Measurements from ENCODE around the gene SETD9. TPM values are rescaled to one million over a fixed set of nuclear protein-coding genes. Genes with fewer than 3 reads are reported as not detected.

Gene SETD9
- total and polyA plus RNA-seq, 2 of the 13 experiments (the other 11 are each of a cell fraction or from before 2014, with no cell fraction given), result 4.8 to 17.8 TPM

DNA sequence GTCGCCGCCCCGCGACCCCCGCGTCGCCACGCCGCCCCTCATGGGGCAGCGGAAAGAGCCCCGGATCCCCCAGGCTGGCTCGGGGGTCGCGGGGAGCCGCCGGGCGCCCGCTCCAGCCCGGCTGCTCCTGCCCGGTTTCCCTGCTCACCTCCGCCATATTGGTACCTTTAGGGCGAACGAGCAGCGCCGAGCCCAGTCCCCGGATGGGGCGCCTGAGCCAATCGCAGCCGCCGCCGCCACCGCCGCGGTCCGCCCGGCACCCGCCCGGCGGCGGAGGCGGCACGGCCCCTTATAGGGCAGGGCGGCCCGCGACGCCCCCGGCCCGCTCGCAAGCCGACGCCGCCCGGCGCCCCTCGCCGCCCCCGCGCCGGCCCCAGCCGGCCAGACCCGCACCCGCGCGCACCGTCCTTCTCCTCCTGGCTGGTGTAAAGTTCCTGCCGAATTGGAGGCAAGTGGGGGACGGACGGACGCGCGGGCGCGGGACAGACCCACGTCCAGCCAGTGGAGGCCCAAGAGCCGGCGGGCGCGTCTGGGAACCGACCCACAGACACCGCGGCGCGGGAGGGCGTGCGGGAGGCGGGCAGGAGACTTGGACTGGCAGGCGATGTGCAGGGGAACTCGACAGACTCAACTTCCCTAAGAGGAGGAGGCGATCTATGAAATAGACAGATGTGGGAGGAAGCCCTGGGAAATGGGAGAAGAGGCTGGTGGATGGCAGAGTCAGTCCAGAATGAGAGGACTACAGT, 42.7 kb downstream of the SETD9 start, which contains the start of gene MIER3 (continued):
- TF ChIP-seq, protein P1, sequence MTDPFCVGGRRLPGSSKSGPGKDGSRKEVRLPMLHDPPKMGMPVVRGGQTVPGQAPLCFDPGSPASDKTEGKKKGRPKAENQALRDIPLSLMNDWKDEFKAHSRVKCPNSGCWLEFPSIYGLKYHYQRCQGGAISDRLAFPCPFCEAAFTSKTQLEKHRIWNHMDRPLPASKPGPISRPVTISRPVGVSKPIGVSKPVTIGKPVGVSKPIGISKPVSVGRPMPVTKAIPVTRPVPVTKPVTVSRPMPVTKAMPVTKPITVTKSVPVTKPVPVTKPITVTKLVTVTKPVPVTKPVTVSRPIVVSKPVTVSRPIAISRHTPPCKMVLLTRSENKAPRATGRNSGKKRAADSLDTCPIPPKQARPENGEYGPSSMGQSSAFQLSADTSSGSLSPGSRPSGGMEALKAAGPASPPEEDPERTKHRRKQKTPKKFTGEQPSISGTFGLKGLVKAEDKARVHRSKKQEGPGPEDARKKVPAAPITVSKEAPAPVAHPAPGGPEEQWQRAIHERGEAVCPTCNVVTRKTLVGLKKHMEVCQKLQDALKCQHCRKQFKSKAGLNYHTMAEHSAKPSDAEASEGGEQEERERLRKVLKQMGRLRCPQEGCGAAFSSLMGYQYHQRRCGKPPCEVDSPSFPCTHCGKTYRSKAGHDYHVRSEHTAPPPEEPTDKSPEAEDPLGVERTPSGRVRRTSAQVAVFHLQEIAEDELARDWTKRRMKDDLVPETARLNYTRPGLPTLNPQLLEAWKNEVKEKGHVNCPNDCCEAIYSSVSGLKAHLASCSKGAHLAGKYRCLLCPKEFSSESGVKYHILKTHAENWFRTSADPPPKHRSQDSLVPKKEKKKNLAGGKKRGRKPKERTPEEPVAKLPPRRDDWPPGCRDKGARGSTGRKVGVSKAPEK (CRISPR knock-in tag; IDR thresholded peaks at IDR 0.05; ENCODE audit: borderline replicate concordance), result no peak
- TF ChIP-seq ZNF740 (CRISPR knock-in tag; IDR thresholded peaks at IDR 0.05) (no peak), SOX13 (IDR thresholded peaks at IDR 0.05) (no peak), SOX13 (CRISPR knock-in tag; conservative IDR thresholded peaks at IDR 0.05 in 1 of 2, IDR thresholded peaks at IDR 0.05 in 1 of 2) (0 out of 4 replicates have a peak, but pooled peaks of 1 of the 2 experiments have one; percentile 12), ZC3H4 (CRISPR knock-in tag; IDR thresholded peaks at IDR 0.05; ENCODE audit: borderline replicate concordance) (no peak), ZNF335 (CRISPR knock-in tag; IDR thresholded peaks at IDR 0.05) (no peak), ATM (IDR thresholded peaks at IDR 0.05; ENCODE audit: borderline replicate concordance) (no peak), POLR2A (IDR thresholded peaks at IDR 0.05; ENCODE audit: insufficient read depth in 1 of 2, low read depth in 2 of 2, low read length in 2 of 2) (peak; percentile 55 to 56), ZFX (CRISPR knock-in tag; IDR thresholded peaks at IDR 0.05; ENCODE audit: low read depth) (peak; percentile 65), HNRNPK (IDR thresholded peaks at IDR 0.05; ENCODE audit: low read depth, low read length, poor library complexity, severe bottlenecking) (no peak), ZIK1 (CRISPR knock-in tag; IDR thresholded peaks at IDR 0.05; ENCODE audit: borderline replicate concordance, low read depth) (no peak)
- TF ChIP-seq, protein P2, sequence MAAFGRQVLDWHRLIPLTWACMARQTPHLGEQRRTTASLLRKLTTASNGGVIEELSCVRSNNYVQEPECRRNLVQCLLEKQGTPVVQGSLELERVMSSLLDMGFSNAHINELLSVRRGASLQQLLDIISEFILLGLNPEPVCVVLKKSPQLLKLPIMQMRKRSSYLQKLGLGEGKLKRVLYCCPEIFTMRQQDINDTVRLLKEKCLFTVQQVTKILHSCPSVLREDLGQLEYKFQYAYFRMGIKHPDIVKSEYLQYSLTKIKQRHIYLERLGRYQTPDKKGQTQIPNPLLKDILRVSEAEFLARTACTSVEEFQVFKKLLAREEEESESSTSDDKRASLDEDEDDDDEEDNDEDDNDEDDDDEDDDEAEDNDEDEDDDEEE (CRISPR knock-in tag; IDR thresholded peaks at IDR 0.05), result no peak

Data from HepG2 (cell line).